Endothelial cell of umbilical vein (primary cell): ENCODE measurements around the gene STARD5. TPM values are rescaled to one million over a fixed set of nuclear protein-coding genes. Genes with fewer than 3 reads are reported as not detected.

Experiments
- BruUV-seq: library from RNA; stranded (reverse); fragments of 400-500 nt; replicated peaks from 2 replicates; lab custom pipeline; 2021; lab: Mats Ljungman, UMichigan
- CTCF ChIA-PET: fragments of 300-600, 350-600 bp; sonication (Branson Sonifier 250); formaldehyde crosslinking; loops from one replicate; lab custom pipeline; 2021; ENCODE audit warnings: antibody characterized with exemption, inconsistent platforms; lab: Charles Lee
- POLR2A ChIA-PET: fragments of 300-600, 350-600 bp; sonication (Branson Sonifier 250); formaldehyde crosslinking; loops from one replicate; lab custom pipeline; 2021; ENCODE audit warnings: antibody characterized with exemption, inconsistent platforms; lab: Charles Lee
- DNase-seq: peaks from one replicate; pipeline ENCODE4 v3.0.0-alpha.2; 2011; ENCODE audit warnings: low read depth, low spot score
- FAIRE-seq: peaks from 2 replicates; lab custom pipeline; 2011; peaks lifted over from hg19 to GRCh38; lab: Jason Lieb, UNC
- H2AFZ ChIP-seq: 2 replicates; pipeline ENCODE4 v1.6.0; 2012; ENCODE audit warnings: low read depth, low read length, control low read depth, inconsistent platforms
- H3K27ac ChIP-seq: 2 replicates; pipeline ENCODE4 v1.5.1; 2011; ENCODE audit warnings: low read depth, mild to moderate bottlenecking, control low read depth, low read length, moderate library complexity; ENCODE audit not compliant: insufficient read depth
- H3K27me3 ChIP-seq, 2 experiments: 2 replicates each; pipeline versions ENCODE4 v1.6.0 to v1.6.1; 2011; ENCODE audit warnings: low read length in 2 of 2, mixed read lengths in 1 of 2; ENCODE audit not compliant: control insufficient read depth in 2 of 2, insufficient read depth in 2 of 2
- H3K36me3 ChIP-seq, 2 experiments: 2 replicates in 1 of 2; 3 replicates in 1 of 2; pipeline ENCODE4 v1.5.1; 2011; ENCODE audit warnings: low read length in 2 of 2, mild to moderate bottlenecking in 1 of 2, moderate library complexity in 1 of 2; ENCODE audit not compliant: control insufficient read depth in 2 of 2, insufficient read depth in 2 of 2; ENCODE audit errors: extremely low read depth in 1 of 2
- H3K4me1 ChIP-seq: 3 replicates; pipeline ENCODE4 v1.5.1; 2011; ENCODE audit warnings: mild to moderate bottlenecking, low read length; ENCODE audit not compliant: control insufficient read depth, insufficient read depth; ENCODE audit errors: extremely low read depth
- H3K4me2 ChIP-seq: 2 replicates; pipeline ENCODE4 v1.6.1; 2011; ENCODE audit warnings: low read length, control low read depth, mixed read lengths; ENCODE audit not compliant: insufficient read depth
- H3K4me3 ChIP-seq, 3 experiments: fragments of 200-600 bp in 1 of 3; sonication (generic), shearing (Covaris generic) in 1 of 3; replicated peaks in 1 of 3; 2 replicates each; pipeline ENCODE4 v1.5.1; 2011 to 2016; ENCODE audit warnings: control low read depth in 3 of 3, low read length in 3 of 3, mild to moderate bottlenecking in 2 of 3, inconsistent platforms in 1 of 3, low read depth in 1 of 3, moderate library complexity in 1 of 3; ENCODE audit not compliant: insufficient read depth in 1 of 3
- H3K79me2 ChIP-seq: 2 replicates; pipeline ENCODE4 v1.6.0; 2012; ENCODE audit warnings: low read length, inconsistent platforms; ENCODE audit not compliant: control insufficient read depth, insufficient read depth
- H3K9ac ChIP-seq: replicated peaks from 2 replicates; pipeline ENCODE3; 2011; ENCODE audit warnings: low read length, control low read depth; ENCODE audit not compliant: insufficient read depth; ENCODE audit errors: extremely low read depth
- H3K9me1 ChIP-seq: replicated peaks from 3 replicates; pipeline ENCODE4 v1.6.0; 2011; ENCODE audit warnings: mild to moderate bottlenecking, low read length; ENCODE audit not compliant: control insufficient read depth, insufficient read depth; ENCODE audit errors: extremely low read depth
- H3K9me3 ChIP-seq: replicated peaks from 2 replicates; pipeline ENCODE4 v1.5.1; 2012; ENCODE audit warnings: low read length, inconsistent platforms; ENCODE audit not compliant: control insufficient read depth, insufficient read depth
- H4K20me1 ChIP-seq: replicated peaks from 2 replicates; pipeline ENCODE3; 2011; ENCODE audit warnings: mild to moderate bottlenecking, low read length; ENCODE audit not compliant: control insufficient read depth, insufficient read depth; ENCODE audit errors: extremely low read depth
- EZH2 ChIP-seq: IDR thresholded peaks from 2 replicates; pipeline ENCODE4 v1.6.1; 2012; ENCODE audit warnings: borderline replicate concordance, low read depth, mild to moderate bottlenecking, moderate library complexity, low read length, inconsistent platforms; ENCODE audit not compliant: severe bottlenecking
- FOS ChIP-seq: IDR thresholded peaks from 2 replicates; pipeline ENCODE4 v1.6.1; 2011; ENCODE audit warnings: mild to moderate bottlenecking, low read length, moderate library complexity, borderline replicate concordance; ENCODE audit not compliant: insufficient read depth
- GATA2 ChIP-seq: IDR thresholded peaks from 2 replicates; pipeline ENCODE4 v1.7.0; 2011; ENCODE audit warnings: low read depth, mild to moderate bottlenecking, moderate library complexity, mixed read lengths, low read length; ENCODE audit not compliant: insufficient read length, insufficient read depth
- JUN ChIP-seq: IDR thresholded peaks from 2 replicates; pipeline ENCODE4 v1.6.1; 2011; ENCODE audit warnings: borderline replicate concordance, low read depth; ENCODE audit not compliant: insufficient read length, insufficient read depth
- MYC ChIP-seq: IDR thresholded peaks from one replicate; pipeline ENCODE4 v1.6.1; 2011; ENCODE audit warnings: mild to moderate bottlenecking, low read depth, low read length
- POLR2A ChIP-seq: IDR thresholded peaks from 2 replicates; pipeline ENCODE4 v1.6.1; 2012; ENCODE audit warnings: low read depth, mild to moderate bottlenecking, control low read depth, low read length
- POLR2AphosphoS5 ChIP-seq: IDR thresholded peaks from 2 replicates; pipeline ENCODE4 v1.6.1; 2012; ENCODE audit warnings: low read depth, mild to moderate bottlenecking, control low read depth, low read length, moderate library complexity; ENCODE audit not compliant: insufficient read depth
- dilution Hi-C: fragments of 300-500 bp; cut with MboI; formaldehyde crosslinking; loops from one replicate; pipeline ENCODE4 v1.15.0; 2019; ENCODE audit warnings: low sequenced_read_pairs; ENCODE audit not compliant: extremely low pct_ligation_motif_present
- intact Hi-C: fragments of 100-400 bp; cut with micrococcal nuclease; formaldehyde crosslinking; loops from one replicate; pipeline ENCODE4 v1.10.0; 2022
- polyA plus RNA-seq, 4 experiments: library from polyadenylated mRNA; depleted of rRNA in 3 of 4; stranded (reverse) in 3 of 4; unstranded in 1 of 4; fragments of >200 nt; gene quantifications; 2 replicates each; pipeline versions ENCODE4 v1.2.1 to v1.2.3, GENCODE V29; 2011 to 2012; ENCODE audit warnings: missing spikeins in 1 of 4
- total RNA-seq: library from RNA; stranded (reverse); gene quantifications from 2 replicates; pipeline ENCODE4 v1.2.3, GENCODE V29; 2021
- TF ChIP-seq, protein P1 (sequence below), 2 donors: IDR thresholded peaks; 1 replicate in 1 of 2; 2 replicates in 1 of 2; pipeline ENCODE4 v1.5.1; 2011; ENCODE audit warnings: low read length in 2 of 2, mild to moderate bottlenecking in 2 of 2, moderate library complexity in 2 of 2, control low read depth in 1 of 2, inconsistent platforms in 1 of 2, low read depth in 1 of 2; ENCODE audit not compliant: insufficient read depth in 1 of 2; ENCODE audit errors: extremely low read depth in 1 of 2
- TF ChIP-seq, protein P2 (sequence below): IDR thresholded peaks from 2 replicates; pipeline ENCODE4 v1.6.1; 2011; ENCODE audit not compliant: insufficient read depth, insufficient read length

Gene STARD5
- total and polyA plus RNA-seq, 2 donors (not counting 3 experiments of a cell fraction or from before 2014, with no cell fraction given): 2.2 to 3.0 TPM

DNA sequence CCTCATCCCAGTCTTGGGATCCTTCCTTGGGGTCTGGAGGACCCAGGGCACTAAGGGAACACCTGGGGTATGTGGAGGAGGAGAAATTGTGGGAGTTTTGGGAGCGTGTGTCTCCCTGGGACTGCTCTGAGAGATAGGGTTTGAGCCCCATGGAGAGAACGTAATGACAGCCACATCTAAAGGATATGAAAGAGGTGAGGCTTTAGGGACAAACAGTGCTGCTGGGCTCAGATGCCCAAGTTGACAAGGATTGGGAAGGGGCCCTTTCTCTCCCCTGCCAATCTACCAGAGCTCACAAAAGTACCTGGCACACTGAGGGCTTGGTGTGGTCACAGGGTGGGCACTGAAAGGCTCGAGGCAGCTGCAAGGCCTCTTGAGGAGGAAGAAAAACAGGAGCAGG lies 13.3 kb upstream of the STARD5 start:
- Histone ChIP-seq H3K27ac (no peak overlapping the region), H3K27me3 (peaks cover 3 to 6% of the 10 kb centered on the region in 2 experiments), H3K4me1 (peaks cover 4% of the 10 kb centered on the region), H3K4me2 (no peak overlapping the region), H4K20me1 (no peaks in the 10 kb centered on the region), H3K9me1 (no peaks in the 10 kb centered on the region), H3K9me3 (no peaks in the 10 kb centered on the region), H3K4me3 (no peak overlapping the region), H3K79me2 (no peaks in the 10 kb centered on the region), H3K9ac (no peak overlapping the region), H2AFZ (no peak overlapping the region), H3K36me3 (no peaks in the 10 kb centered on the region)
- FAIRE-seq (no peak), DNase-seq (no peak)
- intact Hi-C loops (no loop called here), dilution Hi-C loops (no loop called here)
- no peak for TF ChIP-seq JUN
- TF ChIP-seq, protein P1, sequence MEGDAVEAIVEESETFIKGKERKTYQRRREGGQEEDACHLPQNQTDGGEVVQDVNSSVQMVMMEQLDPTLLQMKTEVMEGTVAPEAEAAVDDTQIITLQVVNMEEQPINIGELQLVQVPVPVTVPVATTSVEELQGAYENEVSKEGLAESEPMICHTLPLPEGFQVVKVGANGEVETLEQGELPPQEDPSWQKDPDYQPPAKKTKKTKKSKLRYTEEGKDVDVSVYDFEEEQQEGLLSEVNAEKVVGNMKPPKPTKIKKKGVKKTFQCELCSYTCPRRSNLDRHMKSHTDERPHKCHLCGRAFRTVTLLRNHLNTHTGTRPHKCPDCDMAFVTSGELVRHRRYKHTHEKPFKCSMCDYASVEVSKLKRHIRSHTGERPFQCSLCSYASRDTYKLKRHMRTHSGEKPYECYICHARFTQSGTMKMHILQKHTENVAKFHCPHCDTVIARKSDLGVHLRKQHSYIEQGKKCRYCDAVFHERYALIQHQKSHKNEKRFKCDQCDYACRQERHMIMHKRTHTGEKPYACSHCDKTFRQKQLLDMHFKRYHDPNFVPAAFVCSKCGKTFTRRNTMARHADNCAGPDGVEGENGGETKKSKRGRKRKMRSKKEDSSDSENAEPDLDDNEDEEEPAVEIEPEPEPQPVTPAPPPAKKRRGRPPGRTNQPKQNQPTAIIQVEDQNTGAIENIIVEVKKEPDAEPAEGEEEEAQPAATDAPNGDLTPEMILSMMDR (IDR thresholded peaks at IDR 0.05; ENCODE audit: extremely low read depth in 1 of 2, insufficient read depth in 1 of 2, low read depth in 1 of 2, low read length in 2 of 2): no peak
- TF ChIP-seq MYC: no peak
- no peak for TF ChIP-seq FOS
- no peak for TF ChIP-seq POLR2A
- no peak for TF ChIP-seq POLR2AphosphoS5
- TF ChIP-seq, protein P2, sequence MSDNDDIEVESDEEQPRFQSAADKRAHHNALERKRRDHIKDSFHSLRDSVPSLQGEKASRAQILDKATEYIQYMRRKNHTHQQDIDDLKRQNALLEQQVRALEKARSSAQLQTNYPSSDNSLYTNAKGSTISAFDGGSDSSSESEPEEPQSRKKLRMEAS: no peak
- no peak for TF ChIP-seq EZH2
- no peak for TF ChIP-seq GATA2
- CTCF ChIA-PET: interaction anchor here (0.6 to 2.5 kb wide), 8 partner anchors 10 to 92 kb away, joined by 3 to 12 read pairs (median 6); partner anchors contain the start of gene STARD5
- POLR2A ChIA-PET: no interaction called here
- no TSS peak for BruUV-seq
